Endothelial cell of umbilical vein (primary cell): ENCODE results near the gene PDS5B.

ENCODE experiments used
- CTCF ChIP-seq, 2 donors: IDR thresholded peaks; 1 replicate in 1 of 2; 2 replicates in 1 of 2; pipeline ENCODE4 v1.5.1; 2011; ENCODE audit warnings: low read length in 2 of 2, mild to moderate bottlenecking in 2 of 2, moderate library complexity in 2 of 2, control low read depth in 1 of 2, inconsistent platforms in 1 of 2, low read depth in 1 of 2; ENCODE audit not compliant: insufficient read depth in 1 of 2; ENCODE audit errors: extremely low read depth in 1 of 2
- EZH2 ChIP-seq: IDR thresholded peaks from 2 replicates; pipeline ENCODE4 v1.6.1; 2012; ENCODE audit warnings: borderline replicate concordance, low read depth, mild to moderate bottlenecking, moderate library complexity, low read length, inconsistent platforms; ENCODE audit not compliant: severe bottlenecking
- FOS ChIP-seq: IDR thresholded peaks from 2 replicates; pipeline ENCODE4 v1.6.1; 2011; ENCODE audit warnings: mild to moderate bottlenecking, low read length, moderate library complexity, borderline replicate concordance; ENCODE audit not compliant: insufficient read depth
- JUN ChIP-seq: IDR thresholded peaks from 2 replicates; pipeline ENCODE4 v1.6.1; 2011; ENCODE audit warnings: borderline replicate concordance, low read depth; ENCODE audit not compliant: insufficient read length, insufficient read depth
- MAX ChIP-seq: IDR thresholded peaks from 2 replicates; pipeline ENCODE4 v1.6.1; 2011; ENCODE audit not compliant: insufficient read depth, insufficient read length
- MYC ChIP-seq: IDR thresholded peaks from one replicate; pipeline ENCODE4 v1.6.1; 2011; ENCODE audit warnings: mild to moderate bottlenecking, low read depth, low read length
- POLR2A ChIP-seq: IDR thresholded peaks from 2 replicates; pipeline ENCODE4 v1.6.1; 2012; ENCODE audit warnings: low read depth, mild to moderate bottlenecking, control low read depth, low read length
- POLR2AphosphoS5 ChIP-seq: IDR thresholded peaks from 2 replicates; pipeline ENCODE4 v1.6.1; 2012; ENCODE audit warnings: low read depth, mild to moderate bottlenecking, control low read depth, low read length, moderate library complexity; ENCODE audit not compliant: insufficient read depth

DNA sequence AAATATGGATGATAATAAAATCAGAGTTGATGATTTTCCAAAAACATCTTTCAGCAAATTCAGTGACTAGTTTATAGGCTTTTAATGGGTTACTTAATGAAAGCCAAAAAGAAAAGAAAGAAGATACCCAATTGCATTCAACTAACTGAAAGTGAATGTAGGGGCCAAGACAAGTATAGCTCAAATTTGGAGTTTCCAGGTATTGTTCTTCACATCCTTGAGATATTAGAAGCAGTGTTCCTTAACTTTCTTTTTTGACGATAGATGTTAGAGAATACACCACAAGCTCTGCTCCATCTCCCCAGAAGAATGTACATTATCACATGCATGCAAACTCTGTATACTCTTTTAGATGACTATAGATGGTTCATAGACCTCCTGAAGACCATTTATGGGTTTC is 43.6 kb downstream of the PDS5B start:
- no peak for TF ChIP-seq POLR2A
- no peak for TF ChIP-seq CTCF (IDR thresholded peaks at IDR 0.05; ENCODE audit: extremely low read depth in 1 of 2, insufficient read depth in 1 of 2, low read depth in 1 of 2, low read length in 2 of 2)
- TF ChIP-seq POLR2AphosphoS5 = no peak
- no peak for TF ChIP-seq MAX
- TF ChIP-seq EZH2 = no peak
- no peak for TF ChIP-seq MYC
- TF ChIP-seq FOS = no peak
- TF ChIP-seq JUN = no peak
